H9 (cell line): ENCODE data around the gene GPALPP1. TPM values are rescaled to one million over a fixed set of nuclear protein-coding genes. Genes with fewer than 3 reads are reported as not detected.

Source experiments
- DNase-seq: peaks from one replicate; pipeline ENCODE4 v3.0.0-alpha.2; 2017
- H2AFZ ChIP-seq: one replicate; pipeline ENCODE4 v1.6.1; 2013; ENCODE audit warnings: mild to moderate bottlenecking, low read length, control low read depth, moderate library complexity
- H2AK5ac ChIP-seq: 2 replicates; pipeline ENCODE4 v1.6.1; 2013; ENCODE audit warnings: low read length, control low read depth, mixed read lengths; ENCODE audit not compliant: insufficient read length
- H2BK120ac ChIP-seq: one replicate; pipeline ENCODE4 v1.6.1; 2013; ENCODE audit warnings: low read depth, mild to moderate bottlenecking, low read length, control low read depth, inconsistent platforms; ENCODE audit not compliant: poor library complexity, severe bottlenecking
- H2BK12ac ChIP-seq: 2 replicates; pipeline ENCODE4 v1.6.1; 2013; ENCODE audit warnings: low read length, control low read depth, mixed read lengths, low read depth; ENCODE audit not compliant: insufficient read length
- H2BK15ac ChIP-seq: 2 replicates; pipeline ENCODE4 v1.6.1; 2013; ENCODE audit warnings: low read depth, low read length, control low read depth
- H2BK20ac ChIP-seq: one replicate; pipeline ENCODE4 v1.6.1; 2013; ENCODE audit warnings: low read depth, mild to moderate bottlenecking, low read length, control low read depth, inconsistent platforms; ENCODE audit not compliant: poor library complexity, severe bottlenecking
- H2BK5ac ChIP-seq: 2 replicates; pipeline ENCODE4 v1.6.1; 2013; ENCODE audit warnings: low read length, control low read depth, mixed read lengths; ENCODE audit not compliant: insufficient read length
- H3K14ac ChIP-seq: 2 replicates; pipeline ENCODE4 v1.6.1; 2013; ENCODE audit warnings: low read length, control low read depth; ENCODE audit not compliant: insufficient read depth
- H3K18ac ChIP-seq: 2 replicates; pipeline ENCODE4 v1.6.1; 2013; ENCODE audit warnings: low read depth, mild to moderate bottlenecking, mixed read lengths, low read length, control low read depth; ENCODE audit not compliant: insufficient read length
- H3K23ac ChIP-seq: 2 replicates; pipeline ENCODE4 v1.6.1; 2013; ENCODE audit warnings: low read length, control low read depth, mixed read lengths, low read depth; ENCODE audit not compliant: insufficient read length
- H3K23me2 ChIP-seq: 2 replicates; pipeline ENCODE4 v1.6.1; 2013; ENCODE audit warnings: low read depth, mild to moderate bottlenecking, mixed read lengths, low read length, control low read depth; ENCODE audit not compliant: insufficient read length, poor library complexity, severe bottlenecking
- H3K27ac ChIP-seq: 2 replicates; pipeline ENCODE4 v1.5.1; 2013; ENCODE audit warnings: low read length, control low read depth, mixed read lengths, low read depth; ENCODE audit not compliant: insufficient read length
- H3K27me3 ChIP-seq: 2 replicates; pipeline ENCODE4 v1.6.1; 2013; ENCODE audit warnings: low read length, control low read depth, inconsistent platforms; ENCODE audit not compliant: insufficient read depth
- H3K4ac ChIP-seq: 2 replicates; pipeline ENCODE4 v1.6.1; 2013; ENCODE audit warnings: low read depth, mild to moderate bottlenecking, control low read depth, inconsistent platforms, low read length, moderate library complexity
- H3K4me1 ChIP-seq: 2 replicates; pipeline ENCODE4 v1.6.1; 2013; ENCODE audit warnings: low read length, control low read depth, inconsistent platforms; ENCODE audit not compliant: insufficient read depth
- H3K4me2 ChIP-seq: 2 replicates; pipeline ENCODE4 v1.6.1; 2013; ENCODE audit warnings: low read length, control low read depth, mixed read lengths; ENCODE audit not compliant: insufficient read length, insufficient read depth
- H3K56ac ChIP-seq: 2 replicates; pipeline ENCODE4 v1.6.1; 2013; ENCODE audit warnings: low read depth, mild to moderate bottlenecking, mixed read lengths, low read length, control low read depth; ENCODE audit not compliant: insufficient read length
- H3K79me1 ChIP-seq: 2 replicates; pipeline ENCODE4 v1.6.1; 2013; ENCODE audit warnings: low read depth, mild to moderate bottlenecking, moderate library complexity, low read length, control low read depth, inconsistent platforms; ENCODE audit not compliant: insufficient read depth, poor library complexity, severe bottlenecking
- H3K79me2 ChIP-seq: 2 replicates; pipeline ENCODE4 v1.6.1; 2013; ENCODE audit warnings: low read length, control low read depth, inconsistent platforms; ENCODE audit not compliant: insufficient read depth
- H3K9ac ChIP-seq: 2 replicates; pipeline ENCODE4 v1.6.1; 2013; ENCODE audit warnings: low read length, control low read depth, mixed read lengths; ENCODE audit not compliant: insufficient read length; ENCODE audit errors: extremely low read depth
- H3K9me3 ChIP-seq: one replicate; pipeline ENCODE4 v1.6.1; 2013; ENCODE audit warnings: low read depth, low read length, inconsistent platforms; ENCODE audit not compliant: control insufficient read depth
- H3T11ph ChIP-seq: one replicate; pipeline ENCODE4 v1.6.1; 2013; ENCODE audit warnings: mild to moderate bottlenecking, low read length, control low read depth, inconsistent platforms
- H4K20me1 ChIP-seq: one replicate; pipeline ENCODE4 v1.6.1; 2013; ENCODE audit not compliant: control insufficient read depth, insufficient read length, insufficient read depth
- H4K5ac ChIP-seq: 2 replicates; pipeline ENCODE4 v1.6.1; 2013; ENCODE audit warnings: low read depth, mild to moderate bottlenecking, mixed read lengths, low read length, control low read depth; ENCODE audit not compliant: insufficient read length
- H4K8ac ChIP-seq: replicated peaks from 2 replicates; pipeline ENCODE4 v1.6.1; 2013; ENCODE audit warnings: low read length, control low read depth, mixed read lengths, low read depth; ENCODE audit not compliant: insufficient read length
- H4K91ac ChIP-seq: 2 replicates; pipeline ENCODE4 v1.6.1; 2013; ENCODE audit warnings: low read depth, mild to moderate bottlenecking, moderate library complexity, mixed read lengths, low read length, control low read depth; ENCODE audit not compliant: insufficient read length
- H3K27ac Mint-ChIP-seq, 3 experiments: 2 replicates in 2 of 3; 3 replicates in 1 of 3; pipeline ENCODE4 v1.8.0; 2020 to 2021; ENCODE audit warnings: mixed read lengths in 3 of 3, mild to moderate bottlenecking in 1 of 3, moderate library complexity in 1 of 3
- H3K27me3 Mint-ChIP-seq: 2 replicates; pipeline ENCODE4 v1.8.0; 2021; ENCODE audit warnings: low read depth, mild to moderate bottlenecking, moderate library complexity, mixed read lengths
- H3K36me3 Mint-ChIP-seq, 3 experiments: 2 replicates in 2 of 3; 3 replicates in 1 of 3; pipeline ENCODE4 v1.8.0; 2020 to 2021; ENCODE audit warnings: low read depth in 3 of 3, mixed read lengths in 3 of 3; ENCODE audit not compliant: insufficient read depth in 1 of 3
- H3K4me1 Mint-ChIP-seq, 2 experiments: 2 replicates each; pipeline ENCODE4 v1.8.0; 2020; ENCODE audit warnings: mixed read lengths in 2 of 2
- H3K4me3 Mint-ChIP-seq, 2 experiments: 2 replicates in 1 of 2; 3 replicates in 1 of 2; pipeline ENCODE4 v1.8.0; 2020 to 2021; ENCODE audit warnings: mild to moderate bottlenecking in 2 of 2, mixed read lengths in 2 of 2, moderate library complexity in 1 of 2
- H3K9me3 Mint-ChIP-seq, 2 experiments: 2 replicates in 1 of 2; 3 replicates in 1 of 2; pipeline ENCODE4 v1.8.0; 2020; ENCODE audit warnings: mild to moderate bottlenecking in 2 of 2, mixed read lengths in 2 of 2, moderate library complexity in 1 of 2
- CTCF ChIP-seq: fragments of 200-600 bp; sonication (generic); conservative IDR thresholded peaks from 3 replicates; pipeline ENCODE4 v1.8.0; 2021; ENCODE audit warnings: antibody characterized with exemption, mild to moderate bottlenecking
- WGBS: extraction: QIAGEN DNeasy Blood & Tissue Kit; methylation state at CpG from one replicate; pipeline ENCODE4 v1.1.7; 2013; ENCODE audit warnings: missing lambda C conversion rate, low lambda C conversion rate, mixed read lengths; ENCODE audit not compliant: insufficient read length; ENCODE audit errors: extremely low coverage; 5-methylcytosine and 5-hydroxymethylcytosine counted together
- total RNA-seq: library from RNA; stranded (reverse); gene quantifications from 2 replicates; pipeline ENCODE4 v1.2.1, GENCODE V29; 2021

The GPALPP1 gene
- total RNA-seq, 1 experiment from 2014 or later = 21.9 TPM

- H4K91ac ChIP-seq = no peak overlapping the region
- no CpG with 5 or more reads among the region's 4 CpGs for WGBS
- H3K56ac ChIP-seq = no peak overlapping the region
- no peaks in the 10 kb centered on the region for H3K79me2 ChIP-seq
- H2BK120ac ChIP-seq = no peak overlapping the region
- H4K5ac ChIP-seq = no peak overlapping the region
- H3K27ac ChIP-seq = no peak overlapping the region
- peak overlapping the region; percentile 71 to 81 for H3K4me3 Mint-ChIP-seq
- no peak overlapping the region for H2BK12ac ChIP-seq
- H3K27me3 ChIP-seq = no peaks in the 10 kb centered on the region
- peak overlapping the region; percentile 84 for H3K4me2 ChIP-seq
- H2AFZ ChIP-seq = no peak overlapping the region
- no peaks in the 10 kb centered on the region for H3K4me1 ChIP-seq
- H3K23ac ChIP-seq = no peak overlapping the region
- no peak overlapping the region for H3K9ac ChIP-seq
- no peak overlapping the region for H2AK5ac ChIP-seq
- H3K79me1 ChIP-seq = no peaks in the 10 kb centered on the region
- no peak overlapping the region for H2BK20ac ChIP-seq
- H2BK5ac ChIP-seq = no peak overlapping the region
- H3K4ac ChIP-seq = no peak overlapping the region
- no peak overlapping the region for H4K8ac ChIP-seq
- H3K18ac ChIP-seq = no peak overlapping the region
- peaks cover 4% of the 10 kb centered on the region for H3K23me2 ChIP-seq
- no peaks in the 10 kb centered on the region for H3K9me3 Mint-ChIP-seq
- no peak overlapping the region for H3K14ac ChIP-seq
- DNase-seq = no peak
- H3T11ph ChIP-seq = no peak overlapping the region
- 0 out of 7 replicates have a peak overlapping the region, but pooled peaks of 1 of the 3 experiments have one; percentile 29 for H3K27ac Mint-ChIP-seq
- H3K27me3 Mint-ChIP-seq = peaks cover 1% of the 10 kb centered on the region
- H3K9me3 ChIP-seq = no peaks in the 10 kb centered on the region
- TF ChIP-seq CTCF = no peak
- H4K20me1 ChIP-seq = no peaks in the 10 kb centered on the region
- H3K4me1 Mint-ChIP-seq = peaks cover 19 to 30% of the 10 kb centered on the region in 2 experiments
- H2BK15ac ChIP-seq = no peak overlapping the region
- H3K36me3 Mint-ChIP-seq = no peaks in the 10 kb centered on the region
Observed at GRCh38 chr13:45046445-45046844, 57.1 kb downstream of the GPALPP1 start.
